Fibroblast of the aortic adventitia (primary cell): ENCODE measurements around the gene SLC8B1. TPM values are rescaled to one million over a fixed set of nuclear protein-coding genes. Genes with fewer than 3 reads are reported as not detected.

ENCODE experiments used
- DNase-seq: peaks from one replicate; pipeline ENCODE4 v3.0.0-alpha.2; 2010; ENCODE audit warnings: low read depth
- H3K4me3 ChIP-seq: 2 replicates; pipeline ENCODE4 v1.5.1; 2011; ENCODE audit warnings: low read depth, mild to moderate bottlenecking, control low read depth, low read length, moderate library complexity
- total RNA-seq: library from RNA; depleted of rRNA; stranded (reverse); fragments of >200 nt; gene quantifications from 2 replicates; pipeline ENCODE4 v1.2.3, GENCODE V29; 2012; ENCODE audit warnings: low replicate concordance
- TF ChIP-seq, protein P1 (sequence below): IDR thresholded peaks from 2 replicates; pipeline ENCODE4 v1.5.1; 2011; ENCODE audit warnings: mild to moderate bottlenecking, low read length, control low read depth, inconsistent platforms; ENCODE audit not compliant: insufficient read depth

SLC8B1 gene
- total RNA-seq, 1 donor, result 11.5 TPM

DNA sequence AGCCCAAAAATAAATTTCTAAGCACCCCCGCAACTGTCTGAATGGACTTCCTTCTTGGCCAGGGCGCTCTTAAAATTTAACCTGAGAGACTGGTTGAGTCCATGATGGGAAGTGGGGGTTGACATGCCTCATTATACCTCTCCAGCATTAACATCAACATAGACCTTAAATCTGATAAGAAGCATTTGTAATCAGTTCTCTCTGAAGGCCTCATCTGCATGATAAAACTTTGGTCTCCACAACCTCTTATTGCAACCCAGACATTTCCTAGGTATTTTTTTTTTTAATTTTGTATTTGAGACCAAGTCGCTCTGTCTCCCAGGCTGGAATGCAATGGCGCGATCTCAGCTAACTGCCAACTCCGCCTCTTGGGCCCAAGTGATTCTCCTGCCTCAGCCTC is 10.4 kb upstream of the SLC8B1 start:
- no peak overlapping the region for H3K4me3 ChIP-seq
- TF ChIP-seq, protein P1, sequence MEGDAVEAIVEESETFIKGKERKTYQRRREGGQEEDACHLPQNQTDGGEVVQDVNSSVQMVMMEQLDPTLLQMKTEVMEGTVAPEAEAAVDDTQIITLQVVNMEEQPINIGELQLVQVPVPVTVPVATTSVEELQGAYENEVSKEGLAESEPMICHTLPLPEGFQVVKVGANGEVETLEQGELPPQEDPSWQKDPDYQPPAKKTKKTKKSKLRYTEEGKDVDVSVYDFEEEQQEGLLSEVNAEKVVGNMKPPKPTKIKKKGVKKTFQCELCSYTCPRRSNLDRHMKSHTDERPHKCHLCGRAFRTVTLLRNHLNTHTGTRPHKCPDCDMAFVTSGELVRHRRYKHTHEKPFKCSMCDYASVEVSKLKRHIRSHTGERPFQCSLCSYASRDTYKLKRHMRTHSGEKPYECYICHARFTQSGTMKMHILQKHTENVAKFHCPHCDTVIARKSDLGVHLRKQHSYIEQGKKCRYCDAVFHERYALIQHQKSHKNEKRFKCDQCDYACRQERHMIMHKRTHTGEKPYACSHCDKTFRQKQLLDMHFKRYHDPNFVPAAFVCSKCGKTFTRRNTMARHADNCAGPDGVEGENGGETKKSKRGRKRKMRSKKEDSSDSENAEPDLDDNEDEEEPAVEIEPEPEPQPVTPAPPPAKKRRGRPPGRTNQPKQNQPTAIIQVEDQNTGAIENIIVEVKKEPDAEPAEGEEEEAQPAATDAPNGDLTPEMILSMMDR, result no peak
- DNase-seq, result no peak

DNA sequence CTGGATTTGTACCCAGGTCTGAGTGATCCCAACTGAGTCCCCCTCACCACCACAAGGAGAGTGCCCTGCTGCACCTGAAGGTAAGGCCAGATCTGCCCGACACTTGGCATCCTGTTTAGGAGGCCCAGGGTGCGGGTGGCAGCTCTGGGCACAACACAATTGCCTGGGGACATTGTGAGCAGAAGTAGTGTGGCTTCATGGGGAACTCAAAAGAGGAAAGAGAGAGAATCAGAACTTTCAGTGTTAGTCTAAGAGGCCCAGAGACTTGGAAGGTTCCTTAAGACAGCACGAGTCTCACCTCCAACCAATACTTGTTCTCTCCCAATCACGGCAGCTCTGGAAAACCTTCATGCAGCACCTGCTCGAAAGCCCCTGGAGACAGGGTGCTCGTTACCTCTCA is 6.6 kb upstream of the SLC8B1 start:
- no peak for DNase-seq
- TF ChIP-seq, protein P1, result no peak
- no peak overlapping the region for H3K4me3 ChIP-seq

DNA sequence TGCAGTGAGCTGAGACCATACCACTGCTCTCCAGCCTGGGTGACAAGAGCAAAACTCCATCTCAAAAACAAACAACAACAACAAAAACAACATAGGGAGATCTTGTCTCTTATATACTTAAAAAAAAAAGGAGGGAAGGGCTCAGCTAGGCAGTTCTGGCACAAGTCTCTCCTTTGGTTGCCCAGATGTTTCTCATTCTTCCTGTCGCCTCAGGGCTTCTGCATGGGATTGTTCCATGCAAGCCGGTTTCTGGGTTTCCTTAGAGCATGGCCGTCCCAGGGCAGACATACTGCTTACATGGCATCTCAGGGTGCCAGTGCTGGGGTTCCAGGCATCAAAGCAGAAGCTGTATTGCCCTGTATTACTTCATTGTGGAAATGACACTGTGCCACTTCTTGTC is 5.2 kb upstream of the SLC8B1 start:
- DNase-seq, result peak; percentile 16
- no peak overlapping the region for H3K4me3 ChIP-seq
- TF ChIP-seq, protein P1, result no peak

DNA sequence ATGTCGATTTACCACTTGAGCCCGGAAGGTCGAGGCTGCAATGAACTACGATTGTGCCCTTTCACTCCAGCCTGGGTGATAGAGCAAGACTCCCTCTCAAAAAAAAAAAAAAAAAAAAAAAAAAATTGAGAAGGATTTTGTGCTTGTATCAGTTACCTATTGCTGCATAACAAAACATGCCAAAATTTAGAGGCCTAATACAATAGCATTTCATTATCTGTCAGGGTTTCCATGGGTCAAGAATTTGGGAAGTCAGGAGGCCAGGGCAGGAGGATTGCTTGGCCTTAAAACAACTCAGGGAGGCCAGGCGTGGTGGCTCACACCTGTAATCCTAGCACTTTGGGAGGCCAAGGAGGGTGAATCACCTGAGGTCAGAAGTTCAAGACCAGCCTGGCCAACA is 4.6 kb upstream of the SLC8B1 start:
- no peak for DNase-seq
- TF ChIP-seq, protein P1, result no peak
- H3K4me3 ChIP-seq, result no peak overlapping the region

DNA sequence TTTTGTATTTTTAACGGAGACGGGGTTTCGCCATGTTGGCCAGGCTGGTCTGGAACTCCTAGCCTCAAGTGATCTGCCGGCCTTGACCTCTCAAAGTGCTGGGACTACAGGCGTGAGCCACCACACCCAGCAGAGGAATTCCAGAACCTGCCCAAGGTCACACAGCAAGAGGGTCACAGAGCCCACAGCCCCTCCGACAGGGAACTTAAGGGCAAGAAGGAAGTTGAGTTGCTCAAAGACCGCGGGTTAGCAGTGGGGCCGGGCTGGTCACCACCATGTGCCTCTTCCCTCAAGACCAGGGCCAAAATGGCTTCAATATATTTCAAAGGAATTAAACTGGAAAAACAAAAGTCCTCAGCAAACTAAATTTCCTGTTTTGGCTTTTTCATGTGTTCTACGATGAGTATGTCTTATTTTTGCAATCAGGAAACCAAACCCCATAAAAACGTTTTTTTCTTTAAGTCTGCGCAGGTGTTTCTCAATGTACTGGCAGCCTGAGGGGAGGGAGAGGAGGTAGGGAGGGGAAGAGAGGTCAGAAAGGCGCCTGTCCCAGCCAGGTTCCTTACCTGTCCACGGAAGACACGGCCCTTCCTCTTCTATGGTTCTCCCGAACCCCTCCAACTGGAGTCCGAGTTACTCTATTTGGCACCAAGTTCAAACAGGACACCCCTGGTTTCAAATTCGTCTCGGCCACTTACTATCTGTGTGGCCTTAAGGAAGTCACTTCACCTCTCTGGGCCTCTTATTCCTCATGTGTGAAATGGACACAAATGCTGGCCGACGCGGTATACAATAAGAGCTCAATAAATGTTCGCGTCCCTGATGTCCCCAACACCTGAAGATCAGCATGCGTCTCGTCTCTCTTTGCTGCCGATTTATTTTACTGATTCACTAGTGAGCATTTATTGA is 778 bp downstream of the SLC8B1 start:
- peak overlapping the region; percentile 80 for H3K4me3 ChIP-seq
- DNase-seq, result peak; percentile 5
- TF ChIP-seq, protein P1, result no peak

DNA sequence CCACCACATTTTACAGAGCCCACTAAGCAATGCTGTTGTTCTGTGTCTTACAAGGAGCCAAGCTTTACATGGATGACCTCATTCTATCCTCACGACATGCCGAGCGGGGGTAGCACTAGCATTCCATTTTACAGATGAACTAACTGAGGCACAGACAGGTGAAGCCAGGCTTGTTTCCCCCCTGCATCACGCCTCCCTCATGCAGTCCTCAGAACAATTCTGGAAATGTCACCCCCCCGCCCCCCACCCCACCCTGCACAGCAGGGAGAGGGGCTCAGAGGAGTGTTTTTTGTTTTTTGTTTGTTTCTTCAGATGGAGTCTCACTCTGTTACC is 1.5 kb downstream of the SLC8B1 start:
- H3K4me3 ChIP-seq, result peak overlapping the region; percentile 38
- TF ChIP-seq, protein P1, result no peak
- no peak for DNase-seq
